ENCODE data around the gene SESN2.

Gene SESN2

GRCh38 chr1:28259252-28259933 is at the start of gene SESN2:
Gene SESN2, plus strand, starts transcription at chr1:28259518. Its CDS starts 330 bp downstream, at chr1:28259848.
- peak; percentile 98 for FAIRE-seq

- no peak for FAIRE-seq
Observed at GRCh38 chr1:28209700-28210099, 49.6 kb upstream of the SESN2 start.

GRCh38 chr1:28213315-28213714 is 46.0 kb upstream of the SESN2 start:
- no peak for FAIRE-seq

GRCh38 chr1:28229089-28229488 is 30.2 kb upstream of the SESN2 start:
- FAIRE-seq: no peak

- FAIRE-seq: no peak
Observed at GRCh38 chr1:28229996-28230395, 29.3 kb upstream of the SESN2 start.

- FAIRE-seq: peak; percentile 93
Observed at GRCh38 chr1:28232558-28233263, 26.6 kb upstream of the SESN2 start, which contains the start of gene DNAJC8. Gene DNAJC8, minus strand, starts transcription at chr1:28233029. Its CDS starts 31 bp downstream, at chr1:28232998.

- FAIRE-seq: no peak
Observed at GRCh38 chr1:28233264-28233606, 26.1 kb upstream of the SESN2 start.

- FAIRE-seq: peak; percentile 97
Observed at GRCh38 chr1:28235755-28236655, 23.3 kb upstream of the SESN2 start, which contains the start of gene ATP5IF1. Gene ATP5IF1, plus strand, starts transcription at chr1:28236124. Its CDS starts 60 bp downstream, at chr1:28236184.

- FAIRE-seq: no peak
Observed at GRCh38 chr1:28236656-28237322, 22.5 kb upstream of the SESN2 start.

- FAIRE-seq: no peak
Observed at GRCh38 chr1:28239004-28239403, 20.3 kb upstream of the SESN2 start.

GRCh38 chr1:28240024-28240423 is 19.3 kb upstream of the SESN2 start:
- no peak for FAIRE-seq

GRCh38 chr1:28241638-28242241 is 17.6 kb upstream of the SESN2 start:
- FAIRE-seq: no peak

- no peak for FAIRE-seq
Observed at GRCh38 chr1:28243685-28244311, 15.5 kb upstream of the SESN2 start.

GRCh38 chr1:28244549-28245251 is 14.6 kb upstream of the SESN2 start:
- no peak for FAIRE-seq

GRCh38 chr1:28246427-28246832 is 12.9 kb upstream of the SESN2 start:
- no peak for FAIRE-seq

- no peak for FAIRE-seq
Observed at GRCh38 chr1:28247612-28248272, 11.6 kb upstream of the SESN2 start.

- FAIRE-seq: peak; percentile 90
Observed at GRCh38 chr1:28248273-28249012, 10.9 kb upstream of the SESN2 start.

- no peak for FAIRE-seq
Observed at GRCh38 chr1:28249013-28249865, 10.1 kb upstream of the SESN2 start.

GRCh38 chr1:28249866-28250295 is 9.4 kb upstream of the SESN2 start:
- FAIRE-seq: no peak
